Adrenal gland (tissue), 5 donors: ENCODE data around the gene ZNF598.

Source experiments
- CTCF ChIP-seq, 6 experiments: fragments of 450-650 bp in 4 of 6; fragments of 200-600 bp in 2 of 6; sonication (generic) in 1 of 6; IDR thresholded peaks; 1 replicate in 5 of 6; 2 replicates in 1 of 6; pipeline versions ENCODE4 v1.5.1 to v1.8.0; 2016 to 2021; ENCODE audit warnings: antibody characterized with exemption in 6 of 6, mild to moderate bottlenecking in 2 of 6, moderate library complexity in 1 of 6
- POLR2A ChIP-seq, 2 donors: fragments of 450-650 bp; IDR thresholded peaks; one replicate each; pipeline ENCODE4 v1.6.1; 2017; ENCODE audit warnings: antibody characterized with exemption in 2 of 2, mild to moderate bottlenecking in 2 of 2, moderate library complexity in 1 of 2
- donor health status: DM: no; HTN: no; CAD: no.

DNA sequence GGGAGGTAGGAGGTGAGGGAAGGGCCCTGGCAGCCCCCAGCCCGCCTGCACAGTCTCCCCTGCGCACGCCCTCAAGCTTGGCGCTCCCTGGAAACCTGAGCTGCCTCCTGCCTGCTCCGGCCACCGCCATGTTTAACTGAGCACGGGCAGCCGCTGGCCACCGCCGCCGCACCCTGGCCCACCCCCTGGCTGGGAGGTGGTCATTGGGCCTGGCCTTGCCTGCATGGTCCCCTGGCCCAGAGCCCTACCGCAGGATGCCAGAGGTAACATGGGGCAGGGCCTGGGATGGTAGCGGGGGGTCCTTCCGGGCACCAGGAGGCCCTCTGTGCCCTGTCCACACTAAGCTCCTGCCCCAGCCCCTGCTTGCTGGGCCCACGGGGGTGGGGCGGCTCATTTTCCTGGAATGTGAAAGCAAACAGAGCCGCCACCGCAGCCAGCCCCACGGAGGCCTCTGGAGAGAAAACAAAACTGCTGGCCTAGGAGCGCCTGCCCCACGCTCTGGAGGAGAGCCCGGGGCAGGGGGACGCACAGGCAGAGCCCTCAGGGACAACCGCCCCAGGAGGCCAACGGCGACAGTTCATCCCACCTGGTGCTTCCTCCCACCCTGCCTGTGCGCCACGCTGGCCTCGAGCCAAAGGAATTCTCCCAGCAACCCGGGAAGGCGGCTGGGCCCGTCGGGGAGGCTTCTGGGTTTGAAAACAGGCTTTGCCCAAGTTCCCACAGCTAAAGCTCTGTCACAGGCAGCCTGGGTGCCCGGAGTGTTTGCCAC is 26.0 kb upstream of the ZNF598 start:
- TF ChIP-seq POLR2A (IDR thresholded peaks at IDR 0.05) = no peak
- no peak for TF ChIP-seq CTCF (IDR thresholded peaks at IDR 0.05)
